Measurements from ENCODE around the gene CPT2. TPM values are rescaled to one million over a fixed set of nuclear protein-coding genes. Genes with fewer than 3 reads are reported as not detected.

The CPT2 gene
- total and polyA plus RNA-seq, 2 of the 13 experiments (the other 11 are each of a cell fraction or from before 2014, with no cell fraction given) = 12.6 to 14.6 TPM

GRCh38 chr1:53176452-53177208, 20.0 kb upstream of the CPT2 start (continued):
- TF ChIP-seq ZBTB4 (CRISPR knock-in tag; IDR thresholded peaks at IDR 0.05; ENCODE audit: borderline replicate concordance) (no peak), ZNF878 (CRISPR knock-in tag; IDR thresholded peaks at IDR 0.05) (no peak), BCL3 (CRISPR knock-in tag; IDR thresholded peaks at IDR 0.05) (no peak), FOSL2 (CRISPR knock-in tag; IDR thresholded peaks at IDR 0.05) (peak; percentile 40; the same call in 1 of the 2 replicates), SIX4 (CRISPR knock-in tag; IDR thresholded peaks at IDR 0.05) (no peak), PRDM10 (CRISPR knock-in tag; IDR thresholded peaks at IDR 0.05; ENCODE audit: low read depth) (no peak), NKX3-1 (CRISPR knock-in tag; IDR thresholded peaks at IDR 0.05) (no peak), ARID3A (IDR thresholded peaks at IDR 0.05; ENCODE audit: low read depth, low read length) (peak; percentile 35; the same call in 1 of the 2 replicates), THAP9 (CRISPR knock-in tag; IDR thresholded peaks at IDR 0.05; ENCODE audit: borderline replicate concordance) (no peak), HNRNPH1 (optimal IDR thresholded peaks at IDR 0.05; ENCODE audit: low read depth, low read length) (no peak), UBTF (CRISPR knock-in tag; IDR thresholded peaks at IDR 0.05) (no peak)
